Measurements from ENCODE around the gene VTI1A.

The VTI1A gene

GRCh38 chr10:112790921-112791320, 343.9 kb downstream of the VTI1A start:
- DNase-seq = no peak

- no peak for DNase-seq
Observed at GRCh38 chr10:112791447-112791846, 344.4 kb downstream of the VTI1A start.

GRCh38 chr10:112792487-112793201, 345.6 kb downstream of the VTI1A start:
- DNase-seq = no peak

- no peak for DNase-seq
Observed at GRCh38 chr10:112793202-112793921, 346.3 kb downstream of the VTI1A start.

- no peak for DNase-seq
Observed at GRCh38 chr10:112794201-112794600, 347.2 kb downstream of the VTI1A start.

- no peak for DNase-seq
Observed at GRCh38 chr10:112795067-112795466, 348.1 kb downstream of the VTI1A start.

- DNase-seq = no peak
Observed at GRCh38 chr10:112797197-112797596, 350.2 kb downstream of the VTI1A start.

- no peak for DNase-seq
Observed at GRCh38 chr10:112797855-112798254, 350.8 kb downstream of the VTI1A start.

- no peak for DNase-seq
Observed at GRCh38 chr10:112799038-112799437, 352.0 kb downstream of the VTI1A start.

GRCh38 chr10:112799726-112800510, 352.9 kb downstream of the VTI1A start:
- DNase-seq = no peak

- DNase-seq = no peak
Observed at GRCh38 chr10:112801004-112801403, 354.0 kb downstream of the VTI1A start.

GRCh38 chr10:112801748-112802147, 354.7 kb downstream of the VTI1A start:
- no peak for DNase-seq

- DNase-seq = no peak
Observed at GRCh38 chr10:112802411-112803022, 355.5 kb downstream of the VTI1A start.

- DNase-seq = no peak
Observed at GRCh38 chr10:112803961-112804401, 357.0 kb downstream of the VTI1A start.

GRCh38 chr10:112805254-112805590, 358.2 kb downstream of the VTI1A start:
- DNase-seq = no peak

- DNase-seq = no peak
Observed at GRCh38 chr10:112805701-112806100, 358.7 kb downstream of the VTI1A start.

- DNase-seq = no peak
Observed at GRCh38 chr10:112807013-112807412, 360.0 kb downstream of the VTI1A start.

GRCh38 chr10:112809736-112810135, 362.7 kb downstream of the VTI1A start:
- DNase-seq = no peak

GRCh38 chr10:112810711-112811151, 363.7 kb downstream of the VTI1A start:
- DNase-seq = no peak

GRCh38 chr10:112811741-112812551, 364.9 kb downstream of the VTI1A start:
- DNase-seq = peak; percentile 74

GRCh38 chr10:112812586-112812985, 365.6 kb downstream of the VTI1A start:
- DNase-seq = no peak

GRCh38 chr10:112813866-112814591, 367.0 kb downstream of the VTI1A start:
- DNase-seq = no peak
